GM18858 (cell line): ENCODE measurements around the gene RAB1B.
"Not testable (repeated sequence)": the region's sequence is repeated elsewhere in the genome, so short reads cannot be mapped to it uniquely, and the experiment has no call there.

Source experiments
- ATAC-seq: cut with Tn5 transposase; IDR thresholded peaks from one replicate; pipeline ENCODE4 v1.9.1; 2021; ENCODE audit not compliant: unreplicated experiment

The RAB1B gene

DNA sequence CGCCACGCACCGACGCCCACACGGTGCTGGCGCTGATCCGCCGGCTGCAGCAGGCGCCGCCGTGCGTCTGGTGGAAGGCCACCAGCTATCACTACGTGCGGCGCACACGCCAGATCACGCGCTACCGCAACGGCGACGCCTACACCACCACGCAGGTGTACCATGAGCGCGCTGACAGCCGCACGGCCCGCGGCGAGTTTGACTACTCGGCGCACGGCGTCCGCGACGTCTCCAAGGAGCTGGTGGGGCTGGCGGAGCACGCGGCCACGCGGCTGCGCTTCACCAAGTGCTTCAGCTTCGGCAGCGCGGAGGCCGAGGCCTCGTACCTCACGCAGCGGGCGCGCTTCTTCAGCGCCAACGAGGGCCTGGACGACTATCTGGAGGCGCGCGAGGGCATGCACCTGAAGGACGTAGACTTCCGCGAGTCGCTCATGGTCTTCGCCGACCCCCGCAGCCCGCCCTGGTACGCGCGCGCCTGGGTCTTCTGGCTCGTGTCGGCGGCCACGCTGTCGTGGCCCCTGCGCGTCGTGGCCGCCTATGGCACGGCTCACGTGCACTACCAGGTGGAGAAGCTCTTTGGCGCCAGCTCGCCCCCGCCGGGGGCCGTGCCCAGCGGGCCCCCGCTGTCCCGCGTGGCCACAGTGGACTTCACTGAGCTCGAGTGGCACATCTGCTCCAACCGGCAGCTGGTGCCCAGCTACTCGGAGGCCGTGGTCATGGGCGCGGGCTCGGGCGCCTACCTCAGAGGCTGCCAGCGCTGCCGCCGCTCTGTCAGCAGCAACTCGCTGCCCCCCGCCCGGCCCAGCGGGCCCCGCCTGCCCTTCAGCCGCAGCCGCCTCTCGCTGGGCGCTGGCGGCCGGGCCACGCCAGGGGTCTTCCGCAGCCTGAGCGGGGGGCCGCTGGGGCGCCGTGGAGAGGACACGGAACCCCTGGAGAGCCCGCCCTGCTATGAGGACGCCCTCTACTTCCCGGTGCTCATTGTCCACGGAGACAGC lies 26.5 kb downstream of the RAB1B start:
- ATAC-seq = no peak

- no peak for ATAC-seq
Observed at GRCh38 chr11:66297610-66298009, 29.2 kb downstream of the RAB1B start.

GRCh38 chr11:66299186-66299585 lies 30.7 kb downstream of the RAB1B start:
- ATAC-seq = no peak

DNA sequence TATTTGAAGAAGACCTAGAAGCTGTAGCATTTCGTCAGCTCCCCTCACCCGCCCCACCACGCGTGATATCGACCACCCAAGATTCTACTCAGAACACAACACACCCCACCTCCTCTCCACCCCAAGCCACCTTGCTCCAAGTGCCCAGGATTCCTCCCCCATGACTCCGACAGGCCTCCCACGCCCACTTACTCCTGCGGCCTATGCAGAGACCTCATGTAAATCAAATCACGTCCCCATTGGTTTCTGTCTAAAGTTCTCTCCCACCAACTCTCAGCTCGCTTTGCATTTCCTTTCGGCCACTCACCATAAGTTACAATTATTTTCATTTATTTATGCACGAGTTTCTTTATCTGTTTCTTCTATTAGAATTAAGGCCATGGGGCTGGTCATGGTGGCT lies 34.2 kb downstream of the RAB1B start:
- no peak for ATAC-seq

DNA sequence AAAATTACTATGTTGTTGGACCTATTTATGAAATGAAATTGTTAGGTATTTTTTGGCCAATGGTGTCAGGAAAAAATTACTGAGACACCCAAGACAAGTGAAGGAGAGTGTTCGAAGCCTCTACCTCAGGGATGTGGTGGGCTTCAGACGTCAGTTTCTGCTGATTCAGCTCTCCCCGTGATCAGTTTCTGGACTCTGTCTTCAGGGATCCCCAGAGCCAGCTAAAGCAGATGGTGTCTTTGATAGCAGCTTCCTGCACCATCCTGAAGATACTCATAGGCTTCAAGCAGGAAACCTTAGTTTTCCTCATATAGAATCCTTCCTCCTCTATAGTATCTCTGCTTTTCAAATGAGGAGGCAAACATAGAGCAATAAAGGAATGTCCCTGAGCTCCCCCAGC lies 41.0 kb downstream of the RAB1B start:
- no peak for ATAC-seq

- ATAC-seq = no peak
Observed at GRCh38 chr11:66310324-66310723, 41.9 kb downstream of the RAB1B start.

- ATAC-seq = not testable (repeated sequence)
Observed at GRCh38 chr11:66310803-66311440, 42.5 kb downstream of the RAB1B start.

- ATAC-seq = no peak
Observed at GRCh38 chr11:66311470-66311964, 43.1 kb downstream of the RAB1B start.

DNA sequence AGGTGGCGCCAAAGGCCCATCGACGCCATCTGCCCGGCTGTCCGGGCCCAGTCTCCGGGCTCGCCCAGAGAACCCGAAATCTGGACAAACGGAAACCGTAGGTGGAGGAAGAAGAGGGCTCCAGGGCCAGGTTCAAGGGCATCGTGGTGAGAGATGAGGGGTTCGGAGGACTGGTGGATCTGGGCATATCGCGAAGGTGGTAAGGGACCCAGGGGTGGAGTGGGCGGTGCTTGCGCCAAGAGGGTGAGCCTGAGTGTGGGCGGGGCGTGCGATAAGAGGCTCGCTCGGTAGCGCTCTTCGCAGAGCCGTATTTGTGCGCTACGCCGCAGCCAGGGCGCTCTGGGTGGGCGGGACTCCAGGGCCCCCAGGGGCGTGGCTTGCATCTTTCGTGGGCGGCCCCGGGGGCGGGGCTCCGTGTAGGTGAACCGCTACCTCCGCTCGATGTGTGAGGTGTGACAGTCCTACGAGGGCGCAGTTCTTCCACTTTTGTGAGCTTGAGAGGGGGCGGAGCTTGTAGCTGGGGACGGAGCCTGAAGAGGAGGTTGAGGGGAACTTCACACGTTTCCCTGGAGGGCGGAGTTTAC lies 43.6 kb downstream of the RAB1B start:
- peak; percentile 47 for ATAC-seq

- peak; percentile 35 for ATAC-seq
Observed at GRCh38 chr11:66312549-66313320, 44.3 kb downstream of the RAB1B start.

DNA sequence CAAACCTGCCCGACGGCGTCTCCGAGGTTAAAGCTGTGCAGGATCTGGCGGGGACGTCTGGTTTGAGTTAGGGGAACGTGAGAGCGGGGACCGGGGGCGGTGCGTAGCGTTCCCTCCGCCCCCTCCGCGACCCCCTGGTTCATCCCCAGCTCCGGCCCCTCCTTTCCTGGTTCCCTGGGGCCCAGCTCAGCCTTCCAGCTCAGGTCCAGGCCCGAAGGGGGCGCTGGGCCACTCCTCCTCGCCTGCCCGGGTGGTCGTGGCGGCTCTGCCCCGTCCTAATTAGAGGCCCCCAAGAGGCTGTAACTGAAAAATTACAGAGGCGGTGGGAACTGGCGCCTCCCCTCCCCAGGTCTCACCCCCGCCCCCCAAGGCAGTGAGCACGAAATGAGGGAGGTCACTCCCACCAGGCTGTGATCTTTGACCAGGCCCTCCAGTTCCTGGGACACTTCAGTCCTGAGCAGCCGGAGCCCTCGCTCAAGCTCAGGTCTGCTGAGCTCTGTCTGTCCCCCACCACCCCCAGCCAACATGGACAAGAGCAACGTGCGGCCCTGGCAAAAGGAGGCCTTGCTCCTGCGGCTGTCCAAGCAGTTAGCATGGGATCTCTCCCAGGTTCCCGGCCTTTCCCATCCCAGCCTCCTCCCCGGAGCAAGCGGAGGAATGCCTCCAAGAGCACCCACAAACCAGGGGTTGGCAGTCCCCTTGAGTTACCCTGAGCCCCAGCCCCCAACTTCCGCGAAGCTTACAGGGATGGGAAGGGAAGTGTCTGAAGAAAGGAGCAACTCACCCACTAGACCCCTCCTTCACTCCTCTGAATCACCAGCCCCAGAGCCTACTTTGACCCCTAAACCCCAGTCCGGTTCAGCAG lies 45.1 kb downstream of the RAB1B start:
- ATAC-seq = no peak

- ATAC-seq = no peak
Observed at GRCh38 chr11:66314186-66314501, 45.7 kb downstream of the RAB1B start.

GRCh38 chr11:66314561-66315497 lies 46.4 kb downstream of the RAB1B start:
- no peak for ATAC-seq

DNA sequence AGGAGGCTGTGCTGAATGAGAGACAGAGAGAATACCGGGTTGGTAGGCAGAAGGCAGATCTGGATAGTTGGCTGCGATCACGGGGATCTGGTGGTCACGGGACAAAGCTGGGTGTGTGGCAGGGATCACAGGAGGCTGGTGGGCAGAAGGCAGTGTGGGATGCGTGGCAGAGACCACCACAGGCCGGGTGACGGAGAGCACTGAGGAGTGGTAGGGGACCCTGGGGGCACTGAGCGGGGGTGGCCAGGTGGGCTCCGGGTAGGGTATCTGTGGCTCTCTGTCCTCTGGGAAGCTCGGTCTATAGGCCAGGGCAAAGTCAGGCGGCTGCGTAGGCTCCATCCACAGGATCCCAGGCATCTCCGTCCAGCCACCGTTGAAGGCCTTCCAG lies 47.1 kb downstream of the RAB1B start:
- ATAC-seq = no peak

- no peak for ATAC-seq
Observed at GRCh38 chr11:66315921-66316811, 47.7 kb downstream of the RAB1B start.

GRCh38 chr11:66316849-66317251 lies 48.4 kb downstream of the RAB1B start, which contains the start of gene CD248:
CD248 (minus strand) TSS chr11:66317044; CDS start chr11:66317027, 17 bp downstream.
- no peak for ATAC-seq

GRCh38 chr11:66317322-66317722 lies 48.9 kb downstream of the RAB1B start:
- no peak for ATAC-seq
